ENCODE results near the gene ITGB1BP1.
"Not testable (repeated sequence)": the region's sequence is repeated elsewhere in the genome, so short reads cannot be mapped to it uniquely, and the experiment has no call there.

ITGB1BP1 gene

DNA sequence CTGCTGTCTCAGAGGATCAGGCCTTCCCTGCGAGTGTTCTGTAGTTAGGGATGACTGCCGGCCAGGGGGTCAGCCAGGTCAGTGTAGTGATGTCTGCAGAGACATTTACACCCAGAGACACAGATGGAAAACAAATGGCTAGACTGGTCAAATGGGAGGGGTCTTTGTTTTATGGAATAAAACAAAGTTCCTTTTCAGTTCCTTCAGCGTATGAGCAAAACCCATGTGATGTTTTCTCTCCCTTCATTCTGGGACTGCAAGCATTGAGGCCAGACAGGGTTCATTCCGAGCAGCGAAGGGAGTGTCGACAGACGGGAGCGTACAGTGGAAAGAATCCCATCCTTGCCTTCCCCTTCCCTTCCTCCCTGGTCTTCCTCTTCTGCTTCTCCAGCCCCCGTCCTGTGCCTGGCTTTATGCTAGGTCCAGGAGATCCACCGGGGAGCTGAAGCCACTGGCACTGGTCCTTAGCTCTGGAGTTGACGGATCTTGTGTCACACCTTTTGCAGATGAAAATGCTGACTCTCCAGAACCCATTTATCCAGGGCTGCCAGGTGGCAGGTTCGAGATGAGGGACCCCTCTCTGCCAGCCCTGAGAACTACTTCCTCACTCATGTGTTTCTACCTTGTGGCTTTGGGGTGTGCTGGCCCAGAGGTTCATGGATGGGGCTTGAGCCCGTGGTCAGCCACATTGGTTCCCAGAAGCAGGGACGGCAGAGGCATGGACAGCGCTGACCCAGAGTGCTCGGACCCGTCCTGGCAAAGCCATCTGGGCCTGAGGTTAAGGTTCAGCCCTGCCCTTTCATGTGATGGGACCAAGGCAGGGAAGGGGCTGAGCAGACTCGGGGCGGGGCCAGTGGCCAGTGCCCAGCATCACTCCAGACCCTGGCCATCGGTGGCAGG, 24.2 kb downstream of the ITGB1BP1 start:
- no peak for DNase-seq

DNA sequence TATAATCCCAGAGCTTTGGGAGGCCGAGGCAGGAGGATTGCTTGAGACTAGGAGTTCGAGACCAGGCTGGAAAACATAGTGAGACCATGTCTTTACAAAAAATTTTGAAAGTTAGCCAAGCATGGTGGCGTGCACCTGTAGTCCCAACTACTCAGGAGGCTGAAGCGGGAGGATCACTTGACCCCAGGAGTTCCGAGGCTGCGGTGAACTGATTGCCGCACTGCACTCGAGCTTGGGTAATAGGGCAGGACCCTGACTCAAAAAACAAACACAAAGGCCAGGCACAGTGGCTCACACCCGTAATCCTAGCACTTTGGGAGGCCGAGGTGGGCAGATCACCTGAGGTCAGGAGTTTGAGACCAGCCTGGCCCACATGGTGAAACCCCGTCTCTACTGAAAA, 25.1 kb downstream of the ITGB1BP1 start:
- DNase-seq = not testable (repeated sequence)

DNA sequence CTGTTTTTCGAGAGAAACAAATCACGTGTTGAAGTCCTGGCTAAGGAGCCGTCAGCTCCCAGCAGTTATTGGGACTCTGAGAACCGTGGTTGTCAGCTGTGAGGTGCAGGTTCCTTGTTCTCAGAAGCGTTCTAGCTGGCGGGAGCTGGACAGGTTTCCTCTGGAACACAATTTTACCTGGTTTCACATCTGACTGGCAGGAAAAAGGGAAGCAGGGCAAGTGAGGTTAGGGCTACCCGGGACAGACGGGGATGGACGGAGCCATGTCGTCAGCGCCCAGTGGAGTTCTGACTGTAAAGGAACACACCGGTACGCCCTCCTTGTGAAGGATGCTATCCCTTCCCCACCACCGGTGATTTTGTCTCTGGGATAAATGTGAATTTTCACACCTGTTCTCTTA, 26.1 kb downstream of the ITGB1BP1 start:
- DNase-seq = no peak

DNA sequence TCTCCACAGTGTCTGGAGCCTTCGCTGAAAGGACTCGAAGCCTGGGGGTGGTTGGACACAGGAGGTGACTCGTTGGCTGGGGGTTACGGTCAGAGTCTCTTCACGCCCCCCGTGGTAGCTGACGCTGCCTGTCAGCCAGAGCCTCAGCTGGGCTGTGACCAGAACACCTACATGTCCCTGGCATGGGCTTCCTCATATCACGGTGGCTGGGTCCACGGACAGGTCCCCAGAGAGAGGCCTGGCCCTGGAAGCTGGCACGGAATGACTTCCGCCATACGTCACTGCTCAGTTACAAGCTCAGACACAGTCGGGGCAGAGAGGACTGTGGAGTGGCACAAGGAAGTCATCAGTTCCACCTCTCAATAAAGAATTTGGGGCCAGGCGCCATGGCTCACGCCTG, 28.5 kb downstream of the ITGB1BP1 start:
- no peak for DNase-seq

DNA sequence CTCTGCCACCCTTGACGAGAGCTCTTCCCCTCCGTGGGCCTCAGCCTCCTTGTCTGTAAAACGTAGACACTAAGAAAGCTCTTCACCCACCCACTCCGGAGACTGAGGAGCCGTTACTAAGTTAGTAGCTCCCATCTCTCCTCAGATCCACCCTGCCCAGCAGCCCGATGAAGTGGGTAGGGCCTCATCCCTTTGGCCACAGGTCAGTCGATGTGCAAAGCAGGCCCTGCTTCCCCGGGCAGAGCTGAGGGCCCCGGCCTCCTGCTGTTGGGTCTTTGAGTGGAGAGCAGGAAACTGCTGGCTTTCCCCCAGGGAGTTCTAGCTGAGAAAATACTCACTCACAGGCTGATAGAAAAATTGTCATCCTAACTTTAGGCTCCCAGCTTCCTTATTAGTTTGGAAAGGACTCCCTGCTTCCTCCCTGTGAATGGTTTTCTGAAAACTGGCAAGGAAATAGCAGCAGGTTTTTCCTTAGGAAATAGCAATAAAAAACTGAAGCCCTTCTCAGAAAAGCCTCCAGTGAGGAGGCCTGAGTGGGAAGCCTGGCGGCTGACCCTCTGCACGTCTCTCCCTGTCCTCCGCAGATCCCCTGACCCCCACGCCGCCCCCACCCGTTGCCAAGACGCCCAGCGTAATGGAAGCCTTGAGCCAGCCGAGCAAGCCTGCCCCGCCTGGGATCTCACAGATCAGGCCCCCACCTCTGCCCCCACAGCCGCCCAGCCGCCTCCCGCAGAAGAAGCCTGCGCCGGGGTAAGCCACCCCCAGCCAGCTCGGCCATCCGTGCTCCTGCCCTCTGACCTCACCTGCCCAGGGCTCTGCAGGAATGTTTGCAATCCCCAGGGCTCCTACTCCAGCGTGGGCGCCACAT, 30.2 kb downstream of the ITGB1BP1 start:
- DNase-seq = no peak

DNA sequence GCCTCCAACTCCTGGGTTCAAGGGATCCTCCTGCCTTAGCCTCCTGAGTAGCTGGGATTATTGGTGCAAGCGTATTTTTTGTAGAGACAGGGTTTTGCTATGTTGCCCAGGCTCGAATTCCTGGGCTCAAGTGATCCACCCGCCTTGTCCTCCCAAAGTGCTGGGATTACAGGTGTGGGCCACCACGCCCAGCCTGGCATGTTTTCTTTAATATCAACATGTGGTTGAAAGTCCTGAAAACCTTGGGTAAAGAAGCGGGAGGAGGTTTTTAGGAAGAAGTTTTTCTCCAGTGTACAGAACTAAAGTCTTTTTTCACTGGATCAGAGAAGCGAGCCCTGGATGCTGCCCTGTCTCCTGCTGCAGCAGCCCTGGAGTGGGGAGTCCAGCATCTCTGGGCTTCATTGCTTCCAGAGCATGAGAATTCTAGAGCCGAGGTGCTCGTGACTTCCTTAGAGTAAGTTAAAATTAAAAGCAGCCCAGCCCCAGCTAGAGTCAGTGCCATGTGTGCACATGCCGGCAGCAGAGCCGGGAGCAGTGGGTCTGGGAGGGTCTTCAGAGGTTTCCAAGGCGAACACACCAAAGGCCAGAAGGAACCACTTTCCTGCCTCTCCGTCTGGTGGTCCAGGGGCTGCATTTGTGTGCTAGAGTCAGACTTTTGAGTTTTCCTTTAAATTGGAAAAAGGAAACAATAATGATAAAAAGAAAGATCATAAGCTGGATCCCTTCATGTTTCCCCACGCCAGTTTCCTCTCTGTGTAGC, 31.2 kb downstream of the ITGB1BP1 start:
- DNase-seq = no peak

DNA sequence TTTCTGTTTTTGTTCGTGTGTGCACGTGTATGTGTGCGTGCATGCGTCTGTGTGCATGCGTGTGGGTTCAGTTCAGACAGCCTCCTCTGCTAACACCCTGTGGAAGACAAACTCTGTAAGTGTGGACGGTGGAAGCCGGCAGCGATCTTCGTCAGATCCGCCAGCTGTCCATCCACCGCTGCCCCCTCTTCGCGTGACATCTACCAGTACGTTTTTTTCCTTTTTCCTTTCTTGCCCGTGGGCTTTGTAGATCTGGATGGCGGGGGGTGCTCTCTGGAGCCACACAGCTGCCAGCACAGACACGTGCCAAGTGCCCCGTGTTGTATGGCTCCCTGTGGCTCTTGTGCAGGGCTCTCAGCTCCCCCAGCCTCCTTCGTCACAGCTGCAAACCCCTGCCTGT, 32.3 kb downstream of the ITGB1BP1 start:
- DNase-seq = no peak

DNA sequence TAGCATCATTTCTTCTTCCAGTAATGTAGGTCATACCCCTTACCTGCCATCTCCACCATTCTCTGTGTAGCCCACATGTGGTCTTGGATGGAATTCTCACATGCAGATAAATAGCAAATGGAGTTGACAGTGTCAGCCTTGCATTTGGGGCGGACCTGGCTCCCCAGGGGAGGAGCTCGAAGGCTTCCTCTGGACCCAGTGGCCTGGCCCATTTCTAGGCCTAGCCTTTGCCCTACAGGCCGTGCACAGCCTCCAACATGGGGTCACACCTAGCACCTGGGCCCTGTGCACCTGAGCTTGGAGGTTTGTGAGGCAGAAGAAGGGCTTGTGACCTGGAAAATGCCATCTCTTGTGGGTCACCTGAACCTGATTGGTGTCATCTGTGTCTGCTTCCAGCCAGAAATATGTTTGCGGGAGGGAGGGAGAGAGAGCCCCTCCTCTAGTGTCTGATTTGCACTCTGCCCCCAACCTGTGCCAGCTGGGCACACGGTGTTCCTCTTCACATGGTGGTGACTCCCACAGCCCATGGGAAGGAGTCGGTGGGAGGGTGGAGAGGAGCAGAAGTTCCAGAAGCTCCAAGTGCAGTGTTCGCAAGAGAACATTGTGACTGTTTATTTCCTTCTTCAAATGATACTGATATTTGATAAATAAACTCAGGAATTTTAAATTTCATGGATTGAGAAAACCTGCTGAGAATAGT, 33.0 kb downstream of the ITGB1BP1 start:
- DNase-seq = no peak

DNA sequence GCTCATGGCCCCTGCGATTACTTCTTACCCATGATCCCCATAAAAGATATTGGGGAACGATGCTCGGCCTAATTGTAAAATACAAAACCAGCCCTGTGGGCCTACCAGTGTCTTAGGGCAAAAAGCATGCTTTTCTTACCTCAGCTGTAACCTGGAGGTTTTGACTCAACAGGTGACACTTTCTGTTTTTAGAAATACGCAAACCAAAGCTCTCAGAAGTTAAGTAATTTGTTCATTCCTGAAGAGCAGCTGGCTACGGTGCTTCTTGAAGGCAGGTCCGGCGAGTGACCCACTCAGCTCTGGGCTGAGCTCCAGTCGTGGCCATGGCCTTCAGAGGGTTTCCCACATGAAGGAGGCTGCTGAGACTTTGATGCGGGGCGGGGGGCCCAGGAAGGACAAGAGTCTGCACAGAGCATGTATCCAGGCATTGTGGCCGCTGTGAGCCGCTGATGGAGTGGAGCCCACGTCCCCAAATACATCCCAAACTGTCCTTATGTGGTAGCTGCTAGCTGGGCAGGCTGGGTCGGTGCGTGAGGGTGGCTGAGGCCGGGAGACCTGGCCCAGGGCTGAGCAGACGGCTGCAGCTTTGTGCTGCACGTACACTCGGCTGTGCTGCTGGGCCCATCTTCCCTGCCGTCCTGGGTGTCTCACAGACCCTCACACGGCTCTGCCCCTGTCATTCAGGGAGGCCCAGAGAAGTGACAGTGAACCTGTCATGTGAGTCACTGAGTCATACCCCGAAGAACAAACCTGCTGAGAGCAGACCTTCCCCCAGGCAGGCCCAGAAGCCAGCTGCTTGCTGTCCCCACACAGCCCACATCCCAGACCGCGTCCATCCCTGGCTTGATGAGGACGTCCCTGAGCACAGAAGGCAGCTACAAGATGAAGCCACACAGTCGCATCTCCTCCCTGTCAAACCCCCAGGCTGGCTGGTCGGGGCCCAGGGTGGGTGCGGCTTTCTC, 34.1 kb downstream of the ITGB1BP1 start:
- DNase-seq = no peak

DNA sequence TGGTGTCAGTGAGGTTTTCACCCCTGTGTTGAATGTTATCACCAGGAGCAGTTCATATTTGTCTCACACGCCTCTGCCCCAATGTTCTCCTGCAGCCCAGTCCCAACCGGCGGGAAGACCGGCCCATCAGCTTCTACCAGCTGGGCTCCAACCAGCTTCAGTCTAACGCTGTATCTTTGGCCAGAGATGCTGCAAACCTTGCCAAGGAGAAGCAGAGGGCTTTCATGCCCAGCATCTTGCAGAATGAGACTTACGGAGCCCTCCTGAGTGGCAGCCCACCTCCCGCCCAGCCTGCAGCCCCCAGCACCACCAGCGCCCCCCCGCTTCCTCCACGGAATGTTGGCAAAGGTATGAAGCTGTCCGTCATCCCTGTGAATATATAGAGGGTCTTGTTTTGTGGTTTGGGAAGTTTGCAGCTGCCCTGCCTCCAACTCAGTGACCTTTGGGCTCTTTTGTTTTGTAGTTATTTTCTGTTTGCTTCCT, 35.1 kb downstream of the ITGB1BP1 start:
- DNase-seq = no peak

DNA sequence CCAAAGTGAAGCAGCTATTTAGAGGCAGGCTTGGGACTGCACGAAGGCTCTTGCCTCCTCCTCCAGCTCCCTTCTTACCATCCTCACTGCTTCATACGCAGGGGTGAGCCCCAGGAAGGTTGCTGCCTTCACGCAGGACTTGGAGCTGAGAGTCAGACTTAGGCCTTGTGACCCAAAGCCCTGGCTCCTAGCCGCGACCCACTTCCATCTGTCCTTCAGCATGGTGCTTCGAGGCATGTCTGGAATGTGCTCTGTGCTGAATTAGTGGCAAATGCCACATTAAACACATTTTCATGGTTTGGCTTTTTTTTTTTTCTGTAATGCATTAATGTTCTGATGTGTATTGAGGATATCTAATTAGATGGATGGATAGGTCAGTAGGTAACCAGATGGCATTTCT, 37.5 kb downstream of the ITGB1BP1 start:
- no peak for DNase-seq

DNA sequence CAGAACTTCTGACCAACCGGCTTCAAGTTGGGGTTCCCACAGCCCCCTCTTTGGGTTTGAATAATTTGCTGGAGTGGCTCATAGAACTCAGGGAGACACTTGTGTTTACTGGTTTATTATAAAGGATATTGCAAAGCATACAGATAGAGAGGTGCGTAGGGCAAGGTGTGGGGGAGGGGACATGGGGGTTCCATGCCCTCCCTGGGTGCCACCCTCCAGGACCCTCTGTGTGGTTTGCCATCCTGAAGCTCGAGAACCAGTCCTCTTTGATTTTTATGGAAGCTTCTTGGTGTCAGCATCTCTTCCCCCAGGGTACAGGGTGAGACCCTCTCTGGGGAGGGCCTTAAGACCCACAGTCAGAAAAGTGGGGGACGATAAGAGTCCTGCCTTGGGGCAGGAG, 38.8 kb downstream of the ITGB1BP1 start:
- no peak for DNase-seq

DNA sequence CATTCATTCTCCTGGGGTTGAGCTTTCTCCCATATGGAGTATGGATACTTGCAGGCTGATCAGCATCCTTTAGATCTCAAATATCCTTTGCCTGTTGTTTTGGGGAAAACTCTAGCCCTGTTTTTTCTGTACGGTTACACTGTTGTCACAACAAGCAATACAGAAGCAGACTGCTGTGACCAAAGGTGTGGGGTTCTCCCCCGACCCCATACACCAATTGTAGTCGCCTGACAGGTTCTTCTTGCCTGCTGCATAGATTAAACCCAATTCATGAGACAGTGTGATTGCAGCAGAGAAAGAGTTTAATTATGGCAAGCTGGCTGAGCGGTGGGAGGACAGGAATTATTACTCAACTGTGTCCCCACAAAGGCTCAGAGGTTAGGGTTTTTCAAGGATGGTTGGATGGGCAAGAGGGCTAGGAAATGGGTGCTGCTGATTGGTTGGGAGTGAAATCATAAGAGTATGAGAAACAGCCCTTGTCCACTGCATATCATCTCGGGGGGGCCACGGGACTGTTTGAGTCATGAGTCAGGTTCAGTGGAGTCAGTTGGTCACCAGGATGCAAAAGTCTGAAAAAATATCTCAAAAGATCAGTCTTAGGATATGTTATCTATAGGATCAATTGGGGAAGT, 40.6 kb downstream of the ITGB1BP1 start:
- no peak for DNase-seq

DNA sequence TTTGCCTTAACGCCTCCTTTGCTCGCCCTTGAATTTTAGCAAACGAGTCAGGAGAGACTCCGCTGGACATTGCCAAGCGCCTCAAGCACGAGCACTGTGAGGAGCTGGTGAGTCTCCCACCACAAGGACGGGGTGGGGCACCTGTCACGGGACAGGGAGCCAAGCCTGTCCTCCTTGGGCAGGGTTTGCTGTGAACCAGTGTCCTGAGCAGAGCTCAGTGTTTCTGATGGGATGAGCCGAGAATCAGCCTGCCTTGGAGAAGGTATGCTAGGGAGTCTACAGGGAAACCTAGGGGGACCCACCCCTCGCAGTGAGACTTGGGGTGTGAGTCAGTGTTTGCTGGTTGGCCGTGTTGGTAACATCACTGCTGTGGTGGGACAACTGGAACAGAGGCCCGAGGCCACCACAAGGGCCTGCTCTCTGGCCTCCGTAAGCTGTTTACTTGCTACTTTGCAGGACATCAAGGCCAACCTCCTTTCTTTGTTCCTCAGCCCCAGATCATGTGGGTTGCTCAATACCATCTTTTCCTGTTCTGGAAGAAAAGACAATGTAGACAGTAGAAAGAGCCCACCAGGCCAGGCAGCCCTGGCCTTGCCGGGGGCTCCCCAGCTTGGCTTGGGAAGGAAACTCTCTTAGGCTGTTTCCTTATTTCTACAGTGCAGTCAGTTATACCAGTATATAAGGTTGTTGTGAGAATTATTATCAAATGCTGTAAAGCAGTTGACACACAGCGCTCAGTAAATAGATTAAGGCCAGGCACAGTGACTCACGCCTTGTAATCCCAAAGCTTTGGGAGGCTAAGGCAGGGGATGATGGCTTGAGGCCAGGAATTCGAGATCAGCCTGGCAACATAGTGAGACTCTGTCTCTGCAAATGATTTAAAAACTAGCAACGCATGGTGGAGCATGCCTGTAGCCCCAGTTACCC, 42.4 kb downstream of the ITGB1BP1 start:
- DNase-seq = peak; percentile 67

DNA sequence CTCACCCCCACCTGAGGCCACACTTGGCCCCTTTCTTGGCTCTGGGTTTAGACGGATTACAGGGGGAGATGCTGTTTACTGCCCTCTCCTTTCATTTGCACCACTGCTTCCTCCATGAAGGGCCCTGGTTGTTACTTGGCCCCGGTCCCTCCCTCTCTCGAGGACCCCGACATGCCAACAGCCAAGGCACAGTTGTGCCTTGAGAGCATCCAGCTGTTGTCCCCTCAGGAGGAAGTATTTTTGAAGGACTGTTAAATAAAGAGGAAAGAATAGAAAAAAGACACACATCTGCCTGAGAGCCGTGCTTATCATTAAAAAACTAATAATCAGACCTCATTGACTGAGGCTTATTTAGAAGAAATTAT, 44.0 kb downstream of the ITGB1BP1 start:
- no peak for DNase-seq

DNA sequence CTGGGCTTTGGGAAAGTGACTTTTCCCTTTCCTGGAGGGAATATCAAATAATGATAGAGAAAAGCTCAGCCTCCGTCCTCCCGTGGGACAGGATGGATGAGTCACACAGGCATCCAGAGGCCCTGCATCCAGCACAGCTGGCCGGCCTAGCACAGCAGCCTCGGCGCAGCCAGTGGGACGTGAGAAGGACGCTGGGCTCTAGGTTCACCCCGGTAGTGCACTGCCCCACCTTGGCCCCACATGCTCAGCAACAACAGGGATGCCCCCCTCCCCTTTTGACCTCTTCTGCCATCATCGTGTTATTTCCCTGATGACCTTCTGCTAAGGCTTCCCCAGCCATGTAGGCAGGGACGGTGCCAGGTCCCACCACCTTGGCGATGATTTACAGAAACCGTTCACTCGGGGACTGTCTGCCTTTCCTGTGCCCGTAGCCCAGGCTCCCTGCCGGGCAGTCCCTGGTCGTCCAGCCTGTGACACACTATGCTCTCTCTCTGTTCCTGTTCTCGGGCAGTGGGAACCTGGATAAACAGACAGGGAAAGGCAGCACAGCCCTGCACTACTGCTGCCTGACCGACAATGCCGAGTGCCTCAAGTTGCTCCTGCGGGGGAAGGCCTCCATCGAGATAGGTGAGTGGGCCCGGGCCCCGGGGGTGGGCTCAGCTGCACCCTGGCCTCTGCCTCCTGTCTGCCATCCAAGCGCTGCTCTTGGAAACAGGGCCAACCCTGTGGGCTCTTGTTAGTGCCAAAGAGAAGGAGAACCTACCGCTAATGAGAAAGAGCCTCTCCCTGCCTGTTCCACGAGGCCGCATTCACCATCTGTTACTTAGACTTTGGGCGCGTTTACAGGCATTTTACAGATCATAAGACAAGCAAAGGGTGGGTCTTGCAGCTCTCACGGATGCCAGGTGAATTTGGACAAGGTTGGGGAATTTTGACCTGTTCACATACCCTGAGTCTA, 44.6 kb downstream of the ITGB1BP1 start:
- peak; percentile 59 for DNase-seq

DNA sequence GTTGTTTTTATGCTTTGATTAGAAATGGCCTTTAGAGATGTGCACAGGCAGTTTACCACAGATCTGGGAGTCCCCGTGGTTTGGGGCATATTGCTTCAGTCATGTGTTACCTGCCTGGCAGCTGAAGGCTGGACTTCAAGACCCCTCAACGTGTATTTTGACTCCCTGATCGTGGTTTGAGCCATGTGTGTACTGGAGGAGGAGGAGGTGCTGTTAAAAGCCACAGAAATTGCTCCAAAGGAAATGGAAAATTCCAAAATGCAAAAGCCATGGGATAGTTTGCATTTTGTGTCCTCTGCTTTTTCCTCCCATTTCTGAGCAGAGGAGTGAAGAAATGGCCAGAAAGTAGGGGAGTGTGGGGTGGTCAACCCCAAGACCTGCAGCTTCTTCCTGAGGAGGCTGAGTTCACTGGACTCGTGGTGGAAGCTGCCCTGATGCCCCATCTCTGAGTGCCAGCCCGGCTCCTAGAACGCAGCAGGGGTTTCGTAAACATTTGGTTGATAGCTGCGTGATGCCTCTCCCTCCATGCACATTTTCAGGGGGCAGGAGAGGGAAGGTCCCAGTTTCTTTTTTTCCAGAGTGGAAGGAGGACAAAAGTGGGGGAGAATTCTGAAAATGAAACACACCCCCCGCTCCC, 45.7 kb downstream of the ITGB1BP1 start:
- DNase-seq = no peak
